OCI-LY3 (cell line): ENCODE data around the gene MED8.

Source experiments
- H2AFZ ChIP-seq: fragments of 200-600, 300-600 bp; shearing (Covaris generic); 2 replicates; pipeline ENCODE4 v1.6.0; 2014; ENCODE audit warnings: antibody characterized with exemption, low read depth, low read length
- H3K27ac ChIP-seq: fragments of 200-600, 300-600 bp; sonication (generic); 2 replicates; pipeline ENCODE4 v1.5.1; 2014; ENCODE audit warnings: mild to moderate bottlenecking, low read length, moderate library complexity, mixed read lengths
- H3K27me3 ChIP-seq: fragments of 200-600, 300-600 bp; sonication (generic); 2 replicates; pipeline ENCODE4 v1.6.1; 2014; ENCODE audit warnings: low read depth, low read length, mixed read lengths
- H3K36me3 ChIP-seq: fragments of 200-600, 300-600 bp; sonication (generic); replicated peaks from 2 replicates; pipeline ENCODE3; 2014; ENCODE audit warnings: low read depth, low read length, mixed read lengths
- H3K4me1 ChIP-seq: fragments of 300-600, 200-600 bp; sonication (generic); 2 replicates; pipeline ENCODE4 v1.6.1; 2014; ENCODE audit warnings: low read length, mixed read lengths
- H3K4me2 ChIP-seq: fragments of 200-600, 300-600 bp; sonication (generic); 2 replicates; pipeline ENCODE4 v1.6.1; 2014; ENCODE audit warnings: low read length, mixed read lengths
- H3K4me3 ChIP-seq: fragments of 300-600, 200-600 bp; sonication (generic); 2 replicates; pipeline ENCODE4 v1.5.1; 2014; ENCODE audit warnings: antibody characterized with exemption, mild to moderate bottlenecking, low read length, moderate library complexity
- H3K79me2 ChIP-seq: fragments of 300-600, 200-600 bp; shearing (Covaris generic); 2 replicates; pipeline ENCODE4 v1.6.1; 2014; ENCODE audit warnings: mild to moderate bottlenecking, low read length, mixed read lengths
- H3K9ac ChIP-seq: fragments of 300-600, 200-600 bp; shearing (Covaris generic); 2 replicates; pipeline ENCODE4 v1.6.0; 2014; ENCODE audit warnings: mild to moderate bottlenecking, low read length, moderate library complexity
- H3K9me3 ChIP-seq: fragments of 200-600, 300-600 bp; shearing (Covaris generic); 2 replicates; pipeline ENCODE4 v1.6.1; 2014; ENCODE audit warnings: low read length, mixed read lengths; ENCODE audit not compliant: insufficient read depth
- H4K20me1 ChIP-seq: fragments of 200-600, 300-600 bp; sonication (generic); 2 replicates; pipeline ENCODE4 v1.6.1; 2016; ENCODE audit warnings: low read length, mixed read lengths; ENCODE audit not compliant: insufficient read depth
- CTCF ChIP-seq: fragments of 200-600, 300-600 bp; sonication (generic); IDR thresholded peaks from 2 replicates; pipeline ENCODE4 v1.5.1; 2014; ENCODE audit warnings: antibody characterized with exemption, low read length, low read depth
- EZH2phosphoT487 ChIP-seq: fragments of 200-600 bp; shearing (Covaris generic); IDR thresholded peaks from 2 replicates; pipeline ENCODE4 v1.6.1; 2018; ENCODE audit warnings: antibody characterized with exemption, mixed run types, low read depth

MED8 gene

GRCh38 chr1:43352351-43352705 is 37.3 kb downstream of the MED8 start:
- H3K27ac ChIP-seq, result no peak overlapping the region
- H2AFZ ChIP-seq, result no peak overlapping the region
- H3K9ac ChIP-seq, result no peak overlapping the region
- H3K36me3 ChIP-seq, result no peaks in the 10 kb centered on the region
- H4K20me1 ChIP-seq, result no peaks in the 10 kb centered on the region
- no peaks in the 10 kb centered on the region for H3K4me1 ChIP-seq
- H3K4me3 ChIP-seq, result no peak overlapping the region
- no peak overlapping the region for H3K4me2 ChIP-seq
- H3K27me3 ChIP-seq, result no peaks in the 10 kb centered on the region
- H3K9me3 ChIP-seq, result no peaks in the 10 kb centered on the region
- H3K79me2 ChIP-seq, result no peaks in the 10 kb centered on the region
- TF ChIP-seq CTCF (no peak), EZH2phosphoT487 (no peak)

DNA sequence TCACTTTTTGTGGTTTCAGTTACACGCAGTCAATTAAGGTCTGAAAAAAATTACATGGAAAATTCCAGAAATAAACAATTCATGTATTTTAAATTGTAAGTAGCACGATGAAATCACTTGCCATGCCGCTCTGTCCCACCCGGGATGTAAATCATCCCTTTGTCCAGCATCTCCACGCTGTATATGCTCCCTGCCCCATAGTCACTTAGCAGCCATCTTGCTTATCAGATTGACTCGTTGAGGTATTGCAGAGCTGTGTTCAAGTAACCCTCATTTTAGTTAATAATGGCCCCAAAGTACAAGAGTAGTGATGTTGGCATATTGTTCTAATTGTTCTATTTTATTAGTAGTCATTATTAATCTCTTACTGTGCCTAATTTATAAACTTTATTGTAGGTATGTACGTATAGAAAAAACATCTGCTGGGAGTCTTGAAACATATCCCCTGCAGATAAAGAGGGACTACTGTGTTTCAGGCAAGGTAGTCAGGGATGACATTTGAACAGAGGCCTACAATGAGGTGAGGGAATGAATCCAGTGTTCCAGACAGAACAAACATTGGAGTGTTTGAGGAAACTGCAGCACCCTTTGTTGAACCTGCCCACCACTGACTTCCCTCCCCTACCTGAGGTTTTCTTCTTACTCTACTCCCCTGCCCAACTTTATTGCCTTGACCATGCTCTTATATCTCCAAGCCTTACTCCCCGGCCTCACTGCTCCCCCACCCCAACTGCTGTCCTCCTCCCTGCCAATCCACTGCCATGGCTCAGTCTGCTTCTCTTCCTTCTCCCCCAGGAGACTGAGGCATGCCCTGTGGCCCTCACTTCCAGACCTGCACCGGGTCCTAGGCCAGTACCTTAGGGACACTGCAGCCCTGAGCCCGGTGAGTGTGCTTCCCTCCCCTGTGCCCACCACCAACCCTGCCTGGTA is 37.9 kb downstream of the MED8 start:
- H3K4me3 ChIP-seq, result no peak overlapping the region
- H2AFZ ChIP-seq, result no peak overlapping the region
- TF ChIP-seq EZH2phosphoT487 (no peak), CTCF (no peak)
- no peaks in the 10 kb centered on the region for H3K9me3 ChIP-seq
- no peaks in the 10 kb centered on the region for H3K4me1 ChIP-seq
- H4K20me1 ChIP-seq, result no peaks in the 10 kb centered on the region
- H3K9ac ChIP-seq, result no peak overlapping the region
- H3K27me3 ChIP-seq, result no peaks in the 10 kb centered on the region
- no peak overlapping the region for H3K4me2 ChIP-seq
- no peak overlapping the region for H3K27ac ChIP-seq
- no peaks in the 10 kb centered on the region for H3K79me2 ChIP-seq
- no peaks in the 10 kb centered on the region for H3K36me3 ChIP-seq

- Histone ChIP-seq H3K27ac (no peak overlapping the region), H3K9me3 (no peaks in the 10 kb centered on the region), H3K4me3 (no peak overlapping the region), H3K9ac (no peak overlapping the region), H4K20me1 (no peaks in the 10 kb centered on the region), H3K36me3 (no peaks in the 10 kb centered on the region), H3K4me2 (no peak overlapping the region), H3K79me2 (no peaks in the 10 kb centered on the region), H3K4me1 (no peaks in the 10 kb centered on the region), H2AFZ (no peak overlapping the region), H3K27me3 (no peaks in the 10 kb centered on the region)
- TF ChIP-seq CTCF (no peak), EZH2phosphoT487 (no peak)
Observed at GRCh38 chr1:43350976-43351375, 38.6 kb downstream of the MED8 start.

DNA sequence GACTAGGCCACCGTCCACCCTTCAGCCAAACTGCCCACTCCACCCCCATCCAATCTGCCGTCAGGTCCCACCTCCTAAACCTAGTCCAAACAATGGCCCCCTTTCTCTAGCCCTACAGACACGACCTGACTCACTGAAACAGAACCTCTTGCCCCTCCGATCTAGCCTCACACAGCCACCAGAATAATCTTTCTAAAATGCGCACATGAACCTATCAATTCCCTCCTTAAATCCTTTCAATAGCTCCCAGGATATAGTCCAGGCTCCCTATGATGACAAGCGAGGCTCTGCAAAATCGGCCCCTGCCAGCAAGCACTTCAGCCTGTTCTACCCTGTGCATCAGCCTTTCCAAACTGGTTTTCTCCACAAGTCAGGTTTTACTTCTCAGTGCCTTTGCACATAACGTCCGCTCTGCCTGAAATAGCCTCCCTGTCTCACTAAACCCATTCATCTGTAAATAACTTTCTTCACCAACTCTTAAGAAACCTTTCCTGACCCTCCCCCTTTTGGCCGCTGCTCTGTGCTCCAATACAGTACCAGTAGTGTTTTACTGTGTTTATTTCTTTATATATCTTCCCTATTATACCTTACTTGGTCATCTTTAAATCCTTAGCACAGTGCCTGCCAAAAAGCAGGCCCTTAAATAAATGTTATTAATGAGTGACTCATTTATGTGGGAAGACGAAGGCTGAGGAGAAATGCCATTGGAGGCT is 39.9 kb downstream of the MED8 start:
- H2AFZ ChIP-seq, result no peak overlapping the region
- no peaks in the 10 kb centered on the region for H3K4me1 ChIP-seq
- H3K4me2 ChIP-seq, result no peak overlapping the region
- no peaks in the 10 kb centered on the region for H3K36me3 ChIP-seq
- TF ChIP-seq CTCF, result no peak
- no peak for TF ChIP-seq EZH2phosphoT487
- no peaks in the 10 kb centered on the region for H3K79me2 ChIP-seq
- H4K20me1 ChIP-seq, result no peaks in the 10 kb centered on the region
- no peaks in the 10 kb centered on the region for H3K9me3 ChIP-seq
- no peaks in the 10 kb centered on the region for H3K27me3 ChIP-seq
- no peak overlapping the region for H3K9ac ChIP-seq
- no peak overlapping the region for H3K4me3 ChIP-seq
- H3K27ac ChIP-seq, result no peak overlapping the region
